GM18868 (cell line): ENCODE data around the gene HSDL1.

Experiments
- ATAC-seq: cut with Tn5 transposase; IDR thresholded peaks from one replicate; pipeline ENCODE4 v1.9.1; 2021; ENCODE audit warnings: mild to moderate bottlenecking, moderate library complexity; ENCODE audit not compliant: unreplicated experiment

Gene HSDL1

DNA sequence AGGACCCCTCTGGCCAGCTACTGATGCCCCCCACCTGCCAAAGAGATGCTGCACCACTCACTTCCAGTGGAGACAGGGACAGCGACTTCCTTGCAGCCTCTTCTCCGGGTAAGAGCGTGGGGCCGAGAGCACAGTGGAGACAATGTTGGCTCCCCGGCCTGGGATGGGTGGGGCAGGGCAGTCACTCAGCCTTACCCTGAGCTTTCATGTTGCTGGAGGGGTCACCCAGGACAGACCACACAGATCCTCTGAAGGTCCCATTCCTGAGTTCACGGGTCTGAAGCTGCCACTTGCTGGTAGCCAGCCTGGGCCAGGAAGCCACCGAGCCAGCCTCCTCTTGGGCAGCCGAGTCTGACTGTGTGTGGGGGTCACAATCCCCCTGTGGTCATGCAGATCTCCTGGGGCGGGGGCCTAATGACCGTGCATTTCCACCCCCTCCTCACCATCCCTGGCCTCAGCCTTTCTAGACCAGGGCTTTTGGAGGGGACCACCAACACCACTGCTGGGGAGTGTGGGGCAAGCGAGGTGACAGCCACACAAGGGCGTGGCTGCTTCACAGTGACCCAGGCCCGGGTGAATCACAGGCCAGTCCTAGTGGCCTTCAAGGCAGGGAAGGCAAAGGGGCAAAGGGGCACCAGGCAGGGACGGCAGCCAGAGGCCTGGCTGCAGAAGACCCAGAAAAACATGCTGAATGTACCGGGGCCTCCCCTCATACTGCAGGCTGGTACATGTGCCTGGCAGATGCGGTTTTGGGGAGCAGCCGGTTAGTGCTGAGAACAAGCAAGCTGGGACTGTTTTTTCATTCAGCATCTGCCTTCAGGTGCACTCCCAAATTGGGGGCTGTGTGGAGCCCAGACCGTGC lies 31.4 kb upstream of the HSDL1 start:
- no peak for ATAC-seq

DNA sequence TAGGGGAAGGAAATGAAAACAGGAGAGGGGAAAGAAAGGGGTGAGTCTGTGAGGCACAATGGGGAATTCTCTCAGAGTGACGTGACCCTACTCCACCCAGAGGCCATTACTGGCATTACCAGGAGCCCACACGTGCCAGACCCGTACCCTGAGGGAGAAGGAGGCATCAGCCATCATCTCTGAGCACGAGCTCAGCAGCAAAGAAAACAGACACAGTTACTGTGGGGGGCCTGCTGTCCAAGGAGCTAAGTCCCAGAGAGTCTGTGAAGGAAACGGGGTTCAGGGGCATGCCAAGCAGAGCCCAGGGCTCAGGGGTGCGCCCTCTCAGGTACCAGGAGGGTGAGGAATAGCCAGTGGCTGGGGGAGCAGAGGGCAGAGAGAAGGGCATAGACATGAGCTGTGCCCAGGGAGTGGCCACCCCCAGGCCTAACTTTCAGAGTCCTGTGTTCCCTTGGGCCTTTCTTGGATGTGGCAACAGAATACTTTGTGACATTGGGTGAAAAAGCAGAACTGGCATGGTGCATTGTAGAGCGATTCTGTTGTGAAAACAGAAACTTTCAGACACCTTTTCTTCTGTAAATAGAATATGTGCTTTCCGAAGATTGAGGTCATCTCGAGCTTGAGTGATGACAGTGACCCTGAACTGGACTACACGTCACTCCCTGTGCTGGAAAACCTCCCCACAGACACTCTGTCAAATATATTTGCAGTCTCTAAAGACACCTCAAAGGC lies 30.5 kb upstream of the HSDL1 start:
- peak; percentile 92 for ATAC-seq

DNA sequence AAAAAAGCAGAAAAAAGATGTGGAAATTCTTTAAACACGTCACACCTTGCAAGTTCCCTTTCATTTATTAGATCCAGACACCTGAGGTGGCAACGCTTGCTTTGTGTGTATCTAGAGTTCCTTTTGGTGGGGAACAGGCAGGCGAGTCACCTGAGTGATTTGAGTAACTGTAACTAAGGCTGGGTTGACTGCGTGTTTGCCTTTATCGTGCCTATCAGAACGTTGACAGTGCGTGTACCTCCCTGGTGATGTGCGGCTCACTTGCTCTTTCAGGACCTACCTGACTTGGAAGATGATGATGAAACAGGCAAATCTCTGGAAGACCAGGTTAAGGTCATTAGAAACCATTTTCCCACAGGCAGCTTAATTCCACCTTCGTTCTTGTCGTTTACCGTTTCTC lies 29.4 kb upstream of the HSDL1 start:
- ATAC-seq = no peak

DNA sequence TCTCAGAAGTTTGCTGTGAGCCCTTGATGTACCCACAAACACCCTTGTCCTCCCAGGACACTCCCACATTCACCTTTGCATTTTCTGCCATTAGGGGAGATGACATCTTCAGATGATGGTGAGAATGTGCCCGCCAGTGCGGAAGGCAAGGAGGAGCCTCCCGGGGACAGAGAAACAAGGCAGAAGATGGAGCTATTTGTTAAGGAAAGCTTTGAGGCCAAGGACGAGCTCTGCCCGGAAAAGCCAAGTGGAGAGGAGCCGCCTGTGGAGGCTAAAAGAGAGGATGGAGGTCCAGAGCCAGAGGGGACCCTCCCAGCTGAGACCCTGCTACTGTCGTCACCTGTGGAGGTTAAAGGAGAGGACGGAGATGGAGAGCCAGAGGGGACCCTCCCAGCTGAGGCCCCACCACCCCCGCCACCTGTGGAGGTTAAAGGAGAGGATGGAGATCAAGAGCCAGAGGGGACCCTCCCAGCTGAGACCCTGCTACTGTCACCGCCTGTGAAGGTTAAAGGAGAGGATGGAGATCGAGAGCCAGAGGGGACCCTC lies 24.9 kb upstream of the HSDL1 start:
- no peak for ATAC-seq

DNA sequence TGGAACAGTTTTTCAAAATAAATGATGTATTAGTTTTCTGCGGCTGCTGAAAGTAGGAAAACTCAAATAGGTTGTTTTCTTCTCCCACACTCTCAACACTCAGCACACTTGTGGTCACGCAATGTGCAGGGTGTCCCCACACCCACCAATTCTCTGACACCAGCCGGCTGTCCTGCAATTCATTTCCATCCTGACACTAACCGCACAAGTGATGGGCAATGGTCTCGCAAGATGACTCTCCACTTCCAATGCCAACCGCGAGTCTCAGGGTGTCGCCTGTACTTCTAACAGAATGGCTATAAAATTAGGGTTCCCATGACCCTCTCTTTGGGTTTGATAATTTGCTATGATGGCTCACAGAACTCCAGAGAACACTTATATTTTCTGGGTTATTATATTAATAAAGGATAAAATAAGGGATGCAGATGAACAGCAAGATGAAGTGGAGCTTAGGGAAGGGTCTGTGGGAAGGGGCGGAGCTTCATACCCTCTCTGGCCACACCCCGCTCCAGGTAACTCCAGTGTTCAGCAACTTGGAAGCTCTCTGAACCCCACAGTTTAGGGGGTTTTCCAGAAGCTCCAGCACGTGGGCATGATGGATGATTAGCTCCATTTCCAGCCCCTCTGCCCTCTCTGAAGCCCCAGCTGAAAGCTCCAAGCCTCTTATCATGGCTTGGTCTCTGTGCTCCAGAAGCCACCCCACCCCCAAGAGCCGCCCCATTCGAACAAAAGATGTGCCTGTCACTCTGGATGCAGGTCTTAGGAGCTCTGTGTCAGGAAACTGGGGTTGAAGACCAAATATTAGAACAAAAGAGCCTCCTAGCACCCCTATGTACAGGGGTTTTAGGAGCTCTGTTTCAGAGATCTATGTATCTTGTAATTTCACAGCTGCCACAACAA lies 22.1 kb upstream of the HSDL1 start:
- no peak for ATAC-seq

DNA sequence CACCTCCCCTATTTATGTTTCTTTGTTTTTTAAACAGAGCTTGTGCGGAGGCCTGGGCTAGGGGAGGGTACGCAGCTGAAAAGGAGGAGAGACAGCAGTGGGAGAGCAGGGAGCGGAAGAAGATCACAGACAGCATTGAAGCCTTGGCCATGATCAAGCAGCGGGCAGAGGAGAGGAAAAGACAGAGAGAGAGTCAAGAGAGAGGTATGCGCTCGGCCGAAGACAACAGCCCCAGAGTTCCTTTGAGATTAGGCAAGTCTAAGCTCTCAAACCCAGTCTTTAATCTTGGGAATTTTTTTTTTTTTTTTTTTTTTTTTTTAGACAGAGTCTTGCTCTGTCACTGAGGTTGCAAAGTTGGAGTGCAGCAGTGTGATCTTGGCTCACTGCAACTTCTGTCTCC lies 20.8 kb upstream of the HSDL1 start:
- ATAC-seq = no peak

DNA sequence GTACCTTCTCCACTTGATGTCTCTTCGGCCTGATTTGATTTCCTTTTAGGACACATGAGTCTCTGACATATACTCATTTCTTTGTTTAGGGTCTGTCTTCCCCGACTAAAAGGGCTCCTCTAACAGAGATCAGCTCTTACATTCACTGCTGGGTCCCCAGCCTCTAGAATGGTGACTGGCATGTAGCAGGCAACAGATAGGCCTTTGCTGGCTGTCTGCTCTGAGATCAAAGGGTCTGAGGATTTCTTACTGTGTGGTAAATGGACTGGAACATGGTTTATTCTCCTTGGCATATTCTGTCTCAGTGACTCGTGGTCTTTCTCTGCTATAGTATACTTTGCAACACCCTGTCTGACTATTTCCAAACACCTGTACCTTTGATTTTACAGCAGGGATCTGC lies 16.8 kb upstream of the HSDL1 start:
- no peak for ATAC-seq

DNA sequence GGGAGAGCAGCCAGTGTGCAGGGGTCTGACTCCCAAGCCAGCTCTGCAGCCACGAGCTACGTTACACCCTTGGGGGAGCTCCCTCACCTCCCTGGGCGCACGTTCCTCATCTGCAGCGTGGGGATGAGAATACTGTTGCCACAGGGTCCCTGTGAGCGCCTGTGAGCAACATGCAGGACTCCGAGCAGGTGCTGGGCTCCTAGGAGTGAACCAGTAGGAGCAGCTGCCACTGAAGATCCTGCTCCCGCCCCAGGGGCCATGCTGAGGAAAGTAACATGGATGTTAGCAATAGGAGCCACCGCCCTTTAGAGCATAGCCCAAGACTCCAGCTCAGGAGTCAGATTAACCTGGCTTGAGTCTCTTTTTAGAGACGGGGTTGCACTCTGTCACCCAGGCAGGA lies 16.1 kb upstream of the HSDL1 start:
- no peak for ATAC-seq

DNA sequence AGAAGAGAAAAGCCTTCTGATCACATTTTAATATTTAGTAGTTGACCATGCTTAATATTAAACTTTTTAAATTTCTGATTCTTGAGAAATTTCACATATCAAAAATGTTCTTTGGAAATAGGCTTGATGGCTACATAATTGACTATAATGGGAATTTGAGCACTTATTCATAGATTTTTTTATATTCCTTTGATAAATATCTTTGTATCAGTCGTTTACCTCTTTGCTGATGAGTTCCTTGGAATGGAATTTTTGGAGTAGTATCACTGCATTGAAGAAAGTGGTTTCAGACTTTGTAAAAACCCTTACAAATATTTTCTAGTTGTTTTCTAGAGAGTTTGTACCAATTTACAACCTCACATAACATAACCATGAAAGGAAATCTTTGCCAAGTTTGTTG lies 14.8 kb upstream of the HSDL1 start:
- no peak for ATAC-seq

DNA sequence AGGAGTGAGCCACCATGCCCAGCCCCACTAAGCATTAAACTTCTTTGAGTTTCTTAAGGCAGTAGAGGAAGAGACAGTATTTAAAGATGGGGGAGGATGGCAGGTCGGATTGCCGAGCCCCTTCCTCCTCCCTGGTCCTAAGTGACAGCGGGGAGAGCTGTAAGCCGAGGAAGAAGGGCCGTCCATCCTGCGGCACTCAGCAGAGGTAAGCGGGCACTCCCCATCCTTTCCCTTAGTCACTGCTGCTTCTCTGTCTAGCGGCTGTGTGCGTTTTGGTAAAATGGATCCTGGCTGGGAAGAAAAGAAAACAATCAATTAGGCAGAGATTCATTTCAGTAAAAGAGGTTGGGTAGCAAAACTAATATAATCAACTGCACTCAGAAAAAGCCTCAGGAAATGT lies 14.0 kb upstream of the HSDL1 start:
- no peak for ATAC-seq

DNA sequence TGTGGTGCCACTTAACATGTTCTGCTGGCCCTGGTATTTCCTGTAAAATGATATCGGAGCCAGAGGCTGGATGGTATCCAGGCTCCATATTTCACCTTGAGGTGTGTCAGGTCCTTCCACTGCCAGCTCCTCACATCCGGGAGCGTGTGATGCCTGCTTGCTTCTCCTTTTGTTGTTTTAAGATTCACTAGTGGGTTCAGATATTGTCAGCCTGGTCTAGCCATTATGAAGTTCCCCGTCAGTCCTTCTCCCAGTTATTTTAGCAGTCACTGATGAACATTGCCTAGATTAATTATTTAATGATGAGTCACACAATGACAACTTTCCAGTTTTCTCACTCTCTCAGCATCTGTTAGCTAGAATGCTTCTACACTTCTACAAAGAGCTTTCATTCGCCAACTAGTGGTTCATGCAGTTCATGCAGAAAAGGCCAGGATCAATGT lies 11.4 kb upstream of the HSDL1 start:
- ATAC-seq = no peak

DNA sequence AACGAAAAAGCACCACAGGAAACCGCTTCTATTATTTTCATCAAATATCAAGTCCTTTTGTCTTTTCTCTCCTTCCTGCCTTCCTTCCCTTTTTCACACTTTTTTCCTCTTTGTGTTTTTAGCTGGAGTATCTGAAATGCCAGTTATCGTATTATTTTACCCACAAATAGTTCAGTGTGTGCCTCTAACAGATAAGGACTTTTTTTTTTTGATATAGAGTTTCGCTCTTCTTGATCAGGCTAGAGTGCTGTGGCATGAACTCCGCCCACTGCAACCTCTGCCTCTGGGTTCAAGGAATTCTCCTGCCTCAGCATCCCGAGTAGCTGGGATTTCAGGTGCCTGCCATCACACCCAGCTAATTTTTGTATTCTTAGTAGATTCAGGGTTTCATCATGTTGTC lies 10.8 kb upstream of the HSDL1 start:
- ATAC-seq = no peak

DNA sequence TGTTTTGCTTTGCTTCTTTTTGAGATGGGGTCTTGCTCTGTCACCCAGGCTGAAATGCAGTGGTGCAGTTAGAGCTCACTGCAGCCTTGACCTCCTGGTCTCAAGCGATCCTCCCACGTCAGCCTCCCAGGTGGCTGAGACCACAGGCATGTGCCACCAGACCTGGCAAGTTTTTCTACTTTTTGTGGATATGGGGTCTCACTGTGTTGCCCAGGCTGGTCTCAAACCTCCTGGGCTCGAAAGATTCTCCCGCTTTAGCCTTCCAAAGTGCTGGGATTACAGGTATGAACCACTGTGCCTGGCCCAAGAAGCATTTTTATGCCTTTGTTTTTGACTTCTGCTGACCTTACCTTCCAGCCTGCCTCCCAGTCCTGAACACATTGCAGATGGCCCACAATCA lies 10.2 kb upstream of the HSDL1 start:
- ATAC-seq = no peak

DNA sequence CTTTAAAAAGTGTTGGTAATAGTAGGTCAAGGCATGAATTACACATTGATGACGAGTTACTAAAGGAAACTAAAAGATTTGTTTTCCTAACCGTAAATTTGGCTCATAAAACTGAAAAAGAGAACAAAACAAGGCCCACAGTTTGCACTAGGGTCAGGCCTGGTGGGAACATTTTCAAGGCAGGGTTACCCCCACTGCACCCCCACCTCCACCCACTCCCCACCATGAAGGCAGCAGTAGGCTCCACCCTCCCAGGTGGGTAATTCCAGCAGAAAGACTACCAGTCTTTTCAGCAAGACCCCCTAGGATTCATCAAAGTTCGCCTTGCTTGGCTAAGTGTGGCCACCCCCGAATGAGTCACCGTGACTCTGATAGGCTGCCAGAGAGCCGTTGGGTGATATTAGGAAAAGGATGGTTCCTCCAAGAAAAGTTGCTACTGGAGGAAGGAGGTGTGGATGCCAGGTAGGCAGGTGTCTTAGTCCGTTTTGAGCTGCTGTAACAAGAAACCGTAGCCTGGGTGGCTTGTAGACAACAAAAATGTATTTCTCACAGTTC lies 8.8 kb upstream of the HSDL1 start:
- no peak for ATAC-seq

DNA sequence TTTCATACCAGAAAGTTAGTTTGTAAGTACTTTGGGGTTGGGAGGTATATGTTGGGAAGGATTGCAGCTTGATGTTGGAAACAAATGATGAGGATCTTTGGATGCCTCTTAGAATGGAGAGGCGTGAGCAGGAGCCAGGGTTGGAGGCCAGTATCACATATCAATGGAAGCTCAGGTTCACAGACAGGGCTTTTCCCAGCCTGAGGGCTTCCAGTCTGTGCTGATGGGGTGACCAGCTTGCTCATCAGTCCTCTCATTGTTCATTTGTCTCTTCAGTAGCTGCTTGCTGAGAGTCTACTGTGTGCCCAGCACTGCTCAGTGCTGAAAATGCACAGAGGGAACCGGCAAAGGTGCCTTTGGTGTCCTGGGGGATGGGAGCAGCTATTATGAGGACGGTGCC lies 5.9 kb upstream of the HSDL1 start:
- no peak for ATAC-seq

DNA sequence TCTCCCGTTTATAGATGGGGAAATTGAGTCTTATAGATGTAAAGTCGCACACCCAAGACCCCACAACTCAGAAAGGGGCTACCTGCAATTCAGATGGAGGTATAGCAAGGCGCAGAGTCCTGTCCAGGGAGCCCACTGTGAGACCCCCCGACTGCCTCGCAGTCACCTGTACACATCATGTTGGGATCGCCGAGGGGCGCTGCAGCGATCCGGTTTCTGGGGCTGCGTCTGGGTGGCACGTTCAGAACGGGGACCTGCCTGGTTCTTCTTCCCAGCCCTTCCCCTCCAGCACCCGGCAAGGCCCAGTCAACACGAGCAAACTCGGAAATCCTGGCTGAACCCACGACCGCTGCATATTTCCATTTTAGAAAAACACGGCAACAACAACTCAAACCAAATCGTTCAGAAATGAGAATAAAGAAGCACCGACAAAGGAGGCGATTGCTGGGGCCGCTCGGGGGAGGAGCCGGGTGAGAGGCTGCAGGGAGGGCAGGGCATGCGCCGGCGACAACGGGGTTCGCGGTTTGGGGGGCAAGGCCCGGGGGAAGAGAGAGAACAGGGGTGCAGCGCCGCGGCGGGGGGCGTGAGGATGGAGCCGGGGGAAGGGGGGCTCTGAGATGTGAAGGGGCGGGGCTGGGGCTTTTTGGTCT lies 643 bp downstream of the HSDL1 start:
- no peak for ATAC-seq

DNA sequence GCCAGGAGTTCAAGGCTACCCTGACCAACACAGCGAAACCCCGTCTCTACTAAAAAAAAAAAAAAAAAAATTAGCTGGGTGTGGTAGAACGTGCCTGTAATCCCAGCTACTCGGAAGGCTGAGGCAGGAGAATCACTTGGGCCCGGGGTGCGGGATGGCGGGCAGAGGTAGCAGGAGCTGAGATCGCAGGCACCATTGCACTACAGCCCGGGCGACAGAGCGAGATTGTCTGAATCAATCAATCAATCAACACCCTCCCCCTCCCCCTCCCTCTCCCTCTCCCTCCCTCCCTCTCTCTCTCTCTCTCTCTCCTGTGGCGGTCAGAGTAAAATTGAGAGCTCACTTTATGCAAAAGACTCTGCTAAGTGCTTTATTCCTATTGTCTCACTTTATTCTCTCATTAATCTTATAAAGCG lies 1.2 kb downstream of the HSDL1 start:
- no peak for ATAC-seq

DNA sequence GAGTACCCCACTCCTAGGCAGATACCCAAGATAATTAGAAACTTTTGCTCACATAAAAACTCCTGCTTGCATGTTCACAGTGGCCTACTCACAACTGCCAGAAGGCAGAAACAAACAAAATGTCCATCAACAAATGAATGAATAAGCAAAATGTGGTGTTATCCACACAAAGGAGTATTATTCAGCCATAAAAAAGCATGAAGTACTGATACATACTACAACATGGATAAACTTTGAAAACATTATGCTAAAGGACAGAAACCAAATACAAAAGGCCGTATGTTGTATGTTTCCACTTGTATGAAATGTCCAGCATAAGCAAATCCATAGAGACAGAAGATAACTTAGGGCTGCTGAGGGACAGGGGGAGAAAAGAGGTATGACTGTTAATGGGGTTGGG lies 1.9 kb downstream of the HSDL1 start:
- no peak for ATAC-seq

DNA sequence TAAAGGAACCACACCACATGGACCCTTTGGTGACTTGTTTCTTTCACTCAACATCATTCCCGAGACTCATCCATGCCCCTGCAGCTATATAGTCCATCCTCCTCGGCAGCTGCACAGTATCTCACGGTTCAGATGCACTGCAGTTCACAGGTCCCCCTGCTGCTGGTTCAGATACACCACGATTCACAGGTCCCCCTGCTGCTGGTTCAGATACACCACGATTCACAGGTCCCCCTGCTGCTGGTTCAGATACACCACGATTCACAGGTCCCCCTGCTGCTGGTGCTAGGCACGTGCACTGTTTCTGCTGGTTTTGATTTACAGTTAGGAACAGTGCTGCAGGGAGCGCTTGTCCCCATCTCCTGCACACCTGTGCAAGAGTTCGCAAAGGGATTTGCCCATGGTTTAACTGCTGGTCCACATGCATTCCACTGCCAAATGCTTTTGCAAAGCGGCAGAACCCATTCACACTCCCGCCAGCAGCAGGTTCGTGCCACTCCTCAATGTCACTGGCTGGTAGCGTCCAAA lies 3.8 kb downstream of the HSDL1 start:
- no peak for ATAC-seq

DNA sequence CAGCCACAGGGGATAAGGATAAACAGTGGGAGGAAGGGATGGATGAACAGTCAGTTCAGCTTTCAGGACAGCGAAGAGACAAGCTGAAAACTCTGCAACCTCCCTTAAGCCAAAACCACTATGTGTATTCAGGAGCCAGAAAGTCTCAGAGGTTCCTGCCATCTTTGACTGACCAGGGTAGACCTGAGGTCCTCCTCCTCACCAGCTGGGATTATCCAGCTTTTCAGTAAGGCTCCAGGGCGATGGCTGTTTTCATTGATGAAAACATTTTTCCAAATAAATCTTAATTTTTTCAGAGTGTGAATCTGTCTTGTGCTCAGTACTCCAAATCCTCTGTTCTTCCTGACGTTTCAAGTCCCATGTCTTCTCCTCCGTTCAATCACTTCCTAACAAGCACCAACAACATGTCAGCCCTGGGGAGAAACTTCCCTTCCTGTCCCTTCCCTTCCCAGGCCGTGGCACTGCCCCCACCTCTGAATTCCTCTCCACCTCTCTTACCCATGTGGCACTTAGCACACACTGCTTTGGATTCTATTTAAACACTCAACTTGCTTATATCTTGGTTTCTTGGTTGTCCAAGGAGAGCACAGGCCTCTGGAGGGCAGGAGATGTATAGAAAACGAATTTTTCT lies 5.2 kb downstream of the HSDL1 start:
- ATAC-seq = no peak
